Keratinocyte (primary cell): ENCODE results near the gene HOMER3.

ENCODE experiments used
- CTCF ChIP-seq, 3 experiments: IDR thresholded peaks in 1 of 3; conservative IDR thresholded peaks in 1 of 3; optimal IDR thresholded peaks in 1 of 3; 2 replicates in 2 of 3; 3 replicates in 1 of 3; pipeline versions ENCODE3 to v1.5.1; 2011; ENCODE audit warnings: low read length in 3 of 3, mild to moderate bottlenecking in 3 of 3, moderate library complexity in 2 of 3, control low read depth in 1 of 3, inconsistent platforms in 1 of 3; ENCODE audit not compliant: insufficient read depth in 2 of 3; ENCODE audit errors: extremely low read depth in 1 of 3
- EZH2 ChIP-seq: IDR thresholded peaks from one replicate; pipeline ENCODE4 v1.6.1; 2012; ENCODE audit warnings: inconsistent platforms, mild to moderate bottlenecking, low read length, moderate library complexity

- no peak for TF ChIP-seq CTCF (optimal IDR thresholded peaks at IDR 0.05 in 1 of 3, IDR thresholded peaks at IDR 0.05 in 1 of 3, conservative IDR thresholded peaks at IDR 0.05 in 1 of 3; ENCODE audit: extremely low read depth in 1 of 3, insufficient read depth in 2 of 3, low read length in 3 of 3)
- no peak for TF ChIP-seq EZH2
Observed at GRCh38 chr19:18889949-18890745, 50.9 kb downstream of the HOMER3 start.
